ENCODE results near the gene MED23.

The MED23 gene

GRCh38 chr6:131641554-131641953, 13.5 kb upstream of the MED23 start:
- no peak for DNase-seq

- DNase-seq, result no peak
These were observed 12.5 kb upstream of the MED23 start for GRCh38 chr6:131640576-131640975.

- no peak for DNase-seq
These were observed 12.1 kb upstream of the MED23 start for GRCh38 chr6:131640100-131640499.

- DNase-seq, result no peak
These were observed 10.0 kb upstream of the MED23 start for GRCh38 chr6:131638013-131638412.

- DNase-seq, result no peak
These were observed 9.1 kb upstream of the MED23 start, which contains the start of gene ENPP3 for GRCh38 chr6:131636880-131637792. ENPP3 (plus strand) TSS chr6:131637302; CDS start chr6:131637385, 83 bp downstream.

GRCh38 chr6:131635384-131636340, 7.6 kb upstream of the MED23 start:
- no peak for DNase-seq

- no peak for DNase-seq
These were observed 3.7 kb upstream of the MED23 start for GRCh38 chr6:131631625-131632289.

GRCh38 chr6:131629651-131630050, 1.6 kb upstream of the MED23 start:
- no peak for DNase-seq

GRCh38 chr6:131628726-131629125, 684 bp upstream of the MED23 start:
- no peak for DNase-seq

GRCh38 chr6:131615275-131615674, 12.8 kb downstream of the MED23 start:
- DNase-seq, result no peak

GRCh38 chr6:131613296-131613925, 14.6 kb downstream of the MED23 start:
- DNase-seq, result no peak

- DNase-seq, result no peak
These were observed 25.2 kb downstream of the MED23 start for GRCh38 chr6:131602781-131603312.

- DNase-seq, result no peak
These were observed 27.3 kb downstream of the MED23 start for GRCh38 chr6:131600716-131601115.

GRCh38 chr6:131597446-131597845, 30.6 kb downstream of the MED23 start:
- DNase-seq, result no peak

- DNase-seq, result no peak
These were observed 34.0 kb downstream of the MED23 start for GRCh38 chr6:131594074-131594473.

GRCh38 chr6:131592935-131593334, 35.1 kb downstream of the MED23 start:
- no peak for DNase-seq

- no peak for DNase-seq
These were observed 39.4 kb downstream of the MED23 start for GRCh38 chr6:131588643-131589042.

GRCh38 chr6:131587909-131588308, 40.1 kb downstream of the MED23 start:
- DNase-seq, result no peak

GRCh38 chr6:131586543-131586942, 41.5 kb downstream of the MED23 start:
- no peak for DNase-seq

- DNase-seq, result no peak
These were observed 46.5 kb downstream of the MED23 start for GRCh38 chr6:131581523-131581922.

GRCh38 chr6:131575834-131576478, 52.1 kb downstream of the MED23 start:
- DNase-seq, result no peak

GRCh38 chr6:131574686-131575085, 53.4 kb downstream of the MED23 start:
- DNase-seq, result no peak

Data from activated gamma-delta T cell (primary cell).